Measurements from ENCODE around the gene EPG5. TPM values are rescaled to one million over a fixed set of nuclear protein-coding genes. Genes with fewer than 3 reads are reported as not detected.

Gene EPG5
- total and polyA plus RNA-seq, 9 of the 15 experiments (the other 6 are each of a cell fraction or from before 2014, with no cell fraction given): 1.3 to 10.7 (median 5.2) TPM

DNA sequence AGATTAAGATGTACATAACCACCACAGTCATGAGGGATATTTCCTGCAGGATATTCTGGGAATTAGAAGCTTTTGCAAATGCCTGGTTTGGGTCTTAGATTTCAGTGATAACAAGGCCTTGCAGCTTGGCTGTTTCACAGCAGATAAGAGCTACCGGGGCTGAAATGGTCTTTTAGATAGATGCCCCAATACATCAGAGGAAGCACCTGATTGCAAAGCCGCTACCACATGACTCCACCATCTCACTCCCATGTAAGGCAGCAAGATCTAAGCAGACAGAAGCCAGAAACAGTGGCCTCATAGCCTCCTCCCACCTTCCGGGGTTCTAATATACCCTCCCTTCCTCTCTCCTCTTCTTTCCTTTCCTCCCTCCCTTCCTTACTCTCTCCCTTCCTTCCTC lies 31.1 kb upstream of the EPG5 start:
- Histone ChIP-seq H3K9me1 (ENCODE audit: control insufficient read depth, insufficient read depth, low read length) (no peaks in the 10 kb centered on the region), H3K4me2 (ENCODE audit: insufficient read depth, low read length) (no peak overlapping the region), H2AFZ (ENCODE audit: low read depth, low read length) (no peak overlapping the region), H3K27me3 (ENCODE audit: control insufficient read depth in 2 of 2, insufficient read depth in 2 of 2, low read length in 2 of 2) (no peaks in the 10 kb centered on the region), H3K27ac (ENCODE audit: extremely low read depth, low read depth, low read length) (0 out of 3 replicates have a peak overlapping the region, but pooled peaks have one; percentile 28), H3K4me3 (no peak overlapping the region), H3K9me3 (replicated peaks; ENCODE audit: control insufficient read depth, insufficient read depth, low read depth, low read length) (no peaks in the 10 kb centered on the region; the same call in none of the 2 replicates), H4K20me1 (replicated peaks; ENCODE audit: control insufficient read depth, insufficient read depth, low read length) (no peaks in the 10 kb centered on the region), H3K4me1 (replicated peaks in 1 of 2; ENCODE audit: control insufficient read depth in 2 of 2, insufficient read depth in 2 of 2, low read length in 2 of 2) (peaks cover 4 to 21% of the 10 kb centered on the region in 2 experiments; a peak in 4 of 5 replicates), H3K79me2 (ENCODE audit: control insufficient read depth, insufficient read depth, low read length) (no peaks in the 10 kb centered on the region), H3K9ac (ENCODE audit: insufficient read depth in 1 of 2, low read depth in 2 of 2, low read length in 2 of 2) (no peak overlapping the region; a peak in 1 of 4 replicates), H3K36me3 (ENCODE audit: control insufficient read depth, insufficient read depth, low read length) (peaks cover 27% of the 10 kb centered on the region; the same call in 2 of the 3 replicates)
- ChIA-PET POLR2A (interaction anchor here (1.5 kb wide), 1 partner anchor 12 kb away, joined by 4 read pairs; no protein-coding TSS in a partner anchor), CTCF (ENCODE audit: low intra/inter-chr PET ratio) (no interaction called here)
- DNase-seq (ENCODE audit: extremely low read depth in 1 of 4, low spot score in 3 of 4) (peak; percentile 34 to 66 (median 46)), ATAC-seq (peak; percentile 84), FAIRE-seq (peak; percentile 52)
- BruUV-seq (replicated peaks): no TSS peak
- WGBS (ENCODE audit: insufficient coverage, low coverage, missing lambda C conversion rate): 0% methylated on average over 2 of the region's 3 CpGs
- intact Hi-C loops (cut with micrococcal nuclease) (no loop called here), in situ Hi-C loops (cut with MboI) (no loop called here)
- TF ChIP-seq NR4A1 (CRISPR knock-in tag; IDR thresholded peaks at IDR 0.05): no peak
- no peak for TF ChIP-seq NR4A1 (tag; IDR thresholded peaks at IDR 0.05)
- peak; percentile 45 for TF ChIP-seq VEZF1 (CRISPR knock-in tag; IDR thresholded peaks at IDR 0.05)
- TF ChIP-seq, protein P1, sequence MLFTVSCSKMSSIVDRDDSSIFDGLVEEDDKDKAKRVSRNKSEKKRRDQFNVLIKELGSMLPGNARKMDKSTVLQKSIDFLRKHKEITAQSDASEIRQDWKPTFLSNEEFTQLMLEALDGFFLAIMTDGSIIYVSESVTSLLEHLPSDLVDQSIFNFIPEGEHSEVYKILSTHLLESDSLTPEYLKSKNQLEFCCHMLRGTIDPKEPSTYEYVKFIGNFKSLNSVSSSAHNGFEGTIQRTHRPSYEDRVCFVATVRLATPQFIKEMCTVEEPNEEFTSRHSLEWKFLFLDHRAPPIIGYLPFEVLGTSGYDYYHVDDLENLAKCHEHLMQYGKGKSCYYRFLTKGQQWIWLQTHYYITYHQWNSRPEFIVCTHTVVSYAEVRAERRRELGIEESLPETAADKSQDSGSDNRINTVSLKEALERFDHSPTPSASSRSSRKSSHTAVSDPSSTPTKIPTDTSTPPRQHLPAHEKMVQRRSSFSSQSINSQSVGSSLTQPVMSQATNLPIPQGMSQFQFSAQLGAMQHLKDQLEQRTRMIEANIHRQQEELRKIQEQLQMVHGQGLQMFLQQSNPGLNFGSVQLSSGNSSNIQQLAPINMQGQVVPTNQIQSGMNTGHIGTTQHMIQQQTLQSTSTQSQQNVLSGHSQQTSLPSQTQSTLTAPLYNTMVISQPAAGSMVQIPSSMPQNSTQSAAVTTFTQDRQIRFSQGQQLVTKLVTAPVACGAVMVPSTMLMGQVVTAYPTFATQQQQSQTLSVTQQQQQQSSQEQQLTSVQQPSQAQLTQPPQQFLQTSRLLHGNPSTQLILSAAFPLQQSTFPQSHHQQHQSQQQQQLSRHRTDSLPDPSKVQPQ (CRISPR knock-in tag; IDR thresholded peaks at IDR 0.05; ENCODE audit: borderline replicate concordance): no peak
- TF ChIP-seq PTBP1 (IDR thresholded peaks at IDR 0.05; ENCODE audit: low read depth, low read length): no peak
- no peak for TF ChIP-seq DDX20 (tag; IDR thresholded peaks at IDR 0.05; ENCODE audit: low read depth)
- peak; percentile 21; the same call in 1 of the 2 replicates for TF ChIP-seq FOSL1 (tag; conservative IDR thresholded peaks at IDR 0.05)
- TF ChIP-seq FOXK2 (conservative IDR thresholded peaks at IDR 0.05 in 1 of 2, IDR thresholded peaks at IDR 0.05 in 1 of 2; ENCODE audit: low read depth in 2 of 2): no peak
- peak; percentile 30; the same call in 1 of the 2 replicates for TF ChIP-seq FOXM1 (IDR thresholded peaks at IDR 0.05; ENCODE audit: low read depth)
- no peak for TF ChIP-seq FOXM1 (CRISPR knock-in tag; IDR thresholded peaks at IDR 0.05; ENCODE audit: low read depth)
- no peak for TF ChIP-seq TCF7 (IDR thresholded peaks at IDR 0.05; ENCODE audit: borderline replicate concordance)
- TF ChIP-seq TAL1 (IDR thresholded peaks at IDR 0.05): peak; percentile 54
- peak; percentile 75 for TF ChIP-seq ARID1B (IDR thresholded peaks at IDR 0.05)
- TF ChIP-seq NFIX (CRISPR knock-in tag; IDR thresholded peaks at IDR 0.05; ENCODE audit: low read depth): no peak
- 0 out of 2 replicates have a peak, but pooled peaks have one; percentile 19 for TF ChIP-seq L3MBTL2 (IDR thresholded peaks at IDR 0.05)
- no peak for TF ChIP-seq SRSF3 (IDR thresholded peaks at IDR 0.05; ENCODE audit: insufficient read depth, low read length)
- peak; percentile 44; the same call in 1 of the 2 replicates for TF ChIP-seq EP300 (IDR thresholded peaks at IDR 0.05; ENCODE audit: low read length)
- TF ChIP-seq KDM1A (IDR thresholded peaks at IDR 0.05): peak in 1 of 2 experiments; percentile 33; a peak in 2 of 4 replicates
- TF ChIP-seq CBFA2T2 (conservative IDR thresholded peaks at IDR 0.05): peak; percentile 64
- peak; percentile 85 for TF ChIP-seq CTBP1 (IDR thresholded peaks at IDR 0.05; ENCODE audit: borderline replicate concordance)
- peak; percentile 64; the same call in 1 of the 2 replicates for TF ChIP-seq TEAD4 (IDR thresholded peaks at IDR 0.05; ENCODE audit: low read length)
- no peak for TF ChIP-seq TEAD4 (CRISPR knock-in tag; IDR thresholded peaks at IDR 0.05; ENCODE audit: borderline replicate concordance)
